ENCODE data around the gene DCAF11. TPM values are rescaled to one million over a fixed set of nuclear protein-coding genes. Genes with fewer than 3 reads are reported as not detected.

Gene DCAF11
- total and polyA plus RNA-seq, 2 of the 13 experiments (the other 11 are each of a cell fraction or from before 2014, with no cell fraction given) = 150 to 257 TPM

DNA sequence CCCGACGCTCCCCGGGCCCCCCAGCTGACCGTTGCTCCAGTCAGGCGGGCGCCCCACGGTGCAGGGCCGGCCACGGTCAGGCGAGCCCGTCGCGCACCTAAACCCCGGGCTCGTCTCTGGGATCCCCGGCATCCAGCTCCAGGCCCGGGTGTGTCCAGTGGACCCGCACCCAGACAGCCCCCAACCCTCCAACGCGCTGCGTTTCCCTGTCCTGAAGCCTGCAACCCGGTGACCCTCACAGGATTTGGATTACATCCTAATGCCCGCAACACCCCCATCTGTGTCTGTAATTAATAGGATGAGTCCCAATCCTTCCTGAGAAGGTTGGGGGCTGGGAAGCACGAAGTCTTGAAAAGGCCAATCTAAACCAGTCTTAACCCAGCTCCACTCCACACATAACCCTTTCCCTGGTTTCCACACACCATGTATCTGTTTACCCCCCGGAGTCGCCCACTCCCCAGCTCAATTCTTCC is 32.8 kb upstream of the DCAF11 start (continued):
- TF ChIP-seq MEF2D (CRISPR knock-in tag; IDR thresholded peaks at IDR 0.05) (no peak), EP300 (IDR thresholded peaks at IDR 0.05; ENCODE audit: low read depth in 2 of 2, low read length in 2 of 2) (no peak), EP300 (CRISPR knock-in tag; IDR thresholded peaks at IDR 0.05; ENCODE audit: borderline replicate concordance) (no peak), RAD51 (IDR thresholded peaks at IDR 0.05; ENCODE audit: borderline replicate concordance) (no peak), TEAD3 (CRISPR knock-in tag; optimal IDR thresholded peaks at IDR 0.05; ENCODE audit: borderline replicate concordance) (no peak), CEBPB (IDR thresholded peaks at IDR 0.05; ENCODE audit: borderline replicate concordance, low read depth, low read length) (no peak), ZNF550 (CRISPR knock-in tag; IDR thresholded peaks at IDR 0.05; ENCODE audit: borderline replicate concordance) (no peak; the same call in 1 of the 2 replicates), RNF2 (conservative IDR thresholded peaks at IDR 0.05; ENCODE audit: low read depth) (no peak), ZNF644 (CRISPR knock-in tag; IDR thresholded peaks at IDR 0.05; ENCODE audit: low read depth) (no peak), SRSF9 (IDR thresholded peaks at IDR 0.05; ENCODE audit: borderline replicate concordance, insufficient read depth, low read depth, low read length, poor library complexity, severe bottlenecking) (no peak), MIXL1 (CRISPR knock-in tag; IDR thresholded peaks at IDR 0.05) (no peak), ZNF160 (CRISPR knock-in tag; IDR thresholded peaks at IDR 0.05) (no peak), SMARCC2 (IDR thresholded peaks at IDR 0.05) (no peak), DNMT3B (CRISPR knock-in tag; conservative IDR thresholded peaks at IDR 0.05) (no peak), ADNP (CRISPR knock-in tag; IDR thresholded peaks at IDR 0.05) (no peak)
- TF ChIP-seq, protein P1, sequence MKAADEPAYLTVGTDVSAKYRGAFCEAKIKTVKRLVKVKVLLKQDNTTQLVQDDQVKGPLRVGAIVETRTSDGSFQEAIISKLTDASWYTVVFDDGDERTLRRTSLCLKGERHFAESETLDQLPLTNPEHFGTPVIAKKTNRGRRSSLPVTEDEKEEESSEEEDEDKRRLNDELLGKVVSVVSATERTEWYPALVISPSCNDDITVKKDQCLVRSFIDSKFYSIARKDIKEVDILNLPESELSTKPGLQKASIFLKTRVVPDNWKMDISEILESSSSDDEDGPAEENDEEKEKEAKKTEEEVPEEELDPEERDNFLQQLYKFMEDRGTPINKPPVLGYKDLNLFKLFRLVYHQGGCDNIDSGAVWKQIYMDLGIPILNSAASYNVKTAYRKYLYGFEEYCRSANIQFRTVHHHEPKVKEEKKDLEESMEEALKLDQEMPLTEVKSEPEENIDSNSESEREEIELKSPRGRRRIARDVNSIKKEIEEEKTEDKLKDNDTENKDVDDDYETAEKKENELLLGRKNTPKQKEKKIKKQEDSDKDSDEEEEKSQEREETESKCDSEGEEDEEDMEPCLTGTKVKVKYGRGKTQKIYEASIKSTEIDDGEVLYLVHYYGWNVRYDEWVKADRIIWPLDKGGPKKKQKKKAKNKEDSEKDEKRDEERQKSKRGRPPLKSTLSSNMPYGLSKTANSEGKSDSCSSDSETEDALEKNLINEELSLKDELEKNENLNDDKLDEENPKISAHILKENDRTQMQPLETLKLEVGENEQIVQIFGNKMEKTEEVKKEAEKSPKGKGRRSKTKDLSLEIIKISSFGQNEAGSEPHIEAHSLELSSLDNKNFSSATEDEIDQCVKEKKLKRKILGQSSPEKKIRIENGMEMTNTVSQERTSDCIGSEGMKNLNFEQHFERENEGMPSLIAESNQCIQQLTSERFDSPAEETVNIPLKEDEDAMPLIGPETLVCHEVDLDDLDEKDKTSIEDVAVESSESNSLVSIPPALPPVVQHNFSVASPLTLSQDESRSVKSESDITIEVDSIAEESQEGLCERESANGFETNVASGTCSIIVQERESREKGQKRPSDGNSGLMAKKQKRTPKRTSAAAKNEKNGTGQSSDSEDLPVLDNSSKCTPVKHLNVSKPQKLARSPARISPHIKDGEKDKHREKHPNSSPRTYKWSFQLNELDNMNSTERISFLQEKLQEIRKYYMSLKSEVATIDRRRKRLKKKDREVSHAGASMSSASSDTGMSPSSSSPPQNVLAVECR (CRISPR knock-in tag; IDR thresholded peaks at IDR 0.05; ENCODE audit: borderline replicate concordance) = no peak
- TF ChIP-seq, protein P2, sequence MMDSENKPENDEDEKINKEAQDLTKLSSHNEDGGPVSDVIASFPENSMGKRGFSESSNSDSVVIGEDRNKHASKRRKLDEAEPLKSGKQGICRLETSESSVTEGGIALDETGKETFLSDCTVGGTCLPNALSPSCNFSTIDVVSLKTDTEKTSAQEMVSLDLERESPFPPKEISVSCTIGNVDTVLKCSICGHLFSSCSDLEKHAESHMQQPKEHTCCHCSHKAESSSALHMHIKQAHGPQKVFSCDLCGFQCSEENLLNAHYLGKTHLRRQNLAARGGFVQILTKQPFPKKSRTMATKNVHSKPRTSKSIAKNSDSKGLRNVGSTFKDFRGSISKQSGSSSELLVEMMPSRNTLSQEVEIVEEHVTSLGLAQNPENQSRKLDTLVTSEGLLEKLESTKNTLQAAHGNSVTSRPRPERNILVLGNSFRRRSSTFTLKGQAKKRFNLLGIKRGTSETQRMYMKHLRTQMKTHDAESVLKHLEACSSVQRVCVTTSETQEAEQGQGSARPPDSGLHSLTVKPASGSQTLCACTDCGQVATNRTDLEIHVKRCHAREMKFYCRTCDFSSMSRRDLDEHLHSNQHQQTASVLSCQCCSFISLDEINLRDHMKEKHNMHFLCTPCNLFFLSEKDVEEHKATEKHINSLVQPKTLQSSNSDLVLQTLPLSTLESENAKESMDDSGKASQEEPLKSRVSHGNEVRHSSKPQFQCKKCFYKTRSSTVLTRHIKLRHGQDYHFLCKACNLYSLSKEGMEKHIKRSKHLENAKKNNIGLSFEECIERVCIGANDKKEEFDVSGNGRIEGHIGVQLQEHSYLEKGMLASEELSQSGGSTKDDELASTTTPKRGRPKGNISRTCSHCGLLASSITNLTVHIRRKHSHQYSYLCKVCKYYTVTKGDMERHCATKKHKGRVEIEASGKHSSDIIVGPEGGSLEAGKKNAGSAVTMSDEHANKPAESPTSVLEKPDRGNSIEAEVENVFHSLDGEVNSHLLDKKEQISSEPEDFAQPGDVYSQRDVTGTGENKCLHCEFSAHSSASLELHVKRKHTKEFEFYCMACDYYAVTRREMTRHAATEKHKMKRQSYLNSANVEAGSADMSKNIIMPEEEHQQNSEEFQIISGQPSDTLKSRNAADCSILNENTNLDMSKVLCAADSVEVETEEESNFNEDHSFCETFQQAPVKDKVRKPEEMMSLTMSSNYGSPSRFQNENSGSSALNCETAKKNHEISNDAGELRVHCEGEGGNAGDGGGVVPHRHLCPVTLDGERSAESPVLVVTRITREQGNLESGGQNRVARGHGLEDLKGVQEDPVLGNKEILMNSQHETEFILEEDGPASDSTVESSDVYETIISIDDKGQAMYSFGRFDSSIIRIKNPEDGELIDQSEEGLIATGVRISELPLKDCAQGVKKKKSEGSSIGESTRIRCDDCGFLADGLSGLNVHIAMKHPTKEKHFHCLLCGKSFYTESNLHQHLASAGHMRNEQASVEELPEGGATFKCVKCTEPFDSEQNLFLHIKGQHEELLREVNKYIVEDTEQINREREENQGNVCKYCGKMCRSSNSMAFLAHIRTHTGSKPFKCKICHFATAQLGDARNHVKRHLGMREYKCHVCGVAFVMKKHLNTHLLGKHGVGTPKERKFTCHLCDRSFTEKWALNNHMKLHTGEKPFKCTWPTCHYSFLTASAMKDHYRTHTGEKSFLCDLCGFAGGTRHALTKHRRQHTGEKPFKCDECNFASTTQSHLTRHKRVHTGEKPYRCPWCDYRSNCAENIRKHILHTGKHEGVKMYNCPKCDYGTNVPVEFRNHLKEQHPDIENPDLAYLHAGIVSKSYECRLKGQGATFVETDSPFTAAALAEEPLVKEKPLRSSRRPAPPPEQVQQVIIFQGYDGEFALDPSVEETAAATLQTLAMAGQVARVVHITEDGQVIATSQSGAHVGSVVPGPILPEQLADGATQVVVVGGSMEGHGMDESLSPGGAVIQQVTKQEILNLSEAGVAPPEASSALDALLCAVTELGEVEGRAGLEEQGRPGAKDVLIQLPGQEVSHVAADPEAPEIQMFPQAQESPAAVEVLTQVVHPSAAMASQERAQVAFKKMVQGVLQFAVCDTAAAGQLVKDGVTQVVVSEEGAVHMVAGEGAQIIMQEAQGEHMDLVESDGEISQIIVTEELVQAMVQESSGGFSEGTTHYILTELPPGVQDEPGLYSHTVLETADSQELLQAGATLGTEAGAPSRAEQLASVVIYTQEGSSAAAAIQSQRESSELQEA (CRISPR knock-in tag; IDR thresholded peaks at IDR 0.05; ENCODE audit: not compliant biosample characterization) = no peak
- TF ChIP-seq, protein P3, sequence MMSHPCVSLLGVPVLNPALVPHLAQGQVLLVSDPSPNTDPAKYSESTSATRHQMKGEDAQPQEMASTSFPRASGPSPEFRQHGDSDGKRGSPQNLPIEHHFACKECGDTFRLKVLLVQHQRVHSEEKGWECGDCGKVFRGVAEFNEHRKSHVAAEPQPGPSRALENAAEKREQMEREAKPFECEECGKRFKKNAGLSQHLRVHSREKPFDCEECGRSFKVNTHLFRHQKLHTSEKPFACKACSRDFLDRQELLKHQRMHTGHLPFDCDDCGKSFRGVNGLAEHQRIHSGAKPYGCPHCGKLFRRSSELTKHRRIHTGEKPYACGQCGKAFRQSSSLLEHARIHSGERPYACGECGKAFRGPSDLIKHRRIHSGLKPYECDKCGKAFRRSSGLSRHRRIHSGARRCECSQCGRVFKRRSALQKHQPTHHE (CRISPR knock-in tag; IDR thresholded peaks at IDR 0.05; ENCODE audit: borderline replicate concordance) = 0 out of 2 replicates have a peak, but pooled peaks have one; percentile 25
